ENCODE results near the gene RPL5. TPM values are rescaled to one million over a fixed set of nuclear protein-coding genes. Genes with fewer than 3 reads are reported as not detected.

RPL5 gene
- total and polyA plus RNA-seq, 9 of the 15 experiments (the other 6 are each of a cell fraction or from before 2014, with no cell fraction given), result 1,467 to 4,252 (median 2,454) TPM

GRCh38 chr1:92792340-92792782 is 39.5 kb upstream of the RPL5 start (continued):
- TF ChIP-seq ZBTB40 (IDR thresholded peaks at IDR 0.05), result peak; percentile 30; the same call in 1 of the 2 replicates
- TF ChIP-seq ZBTB40 (CRISPR knock-in tag; IDR thresholded peaks at IDR 0.05), result no peak
- 0 out of 2 replicates have a peak, but pooled peaks have one; percentile 20 for TF ChIP-seq L3MBTL2 (IDR thresholded peaks at IDR 0.05)
- peak; percentile 44; the same call in 1 of the 2 replicates for TF ChIP-seq ELF1 (tag; IDR thresholded peaks at IDR 0.05)
- TF ChIP-seq MGA (IDR thresholded peaks at IDR 0.05), result no peak; the same call in none of the 2 replicates
- TF ChIP-seq MEF2D (tag; conservative IDR thresholded peaks at IDR 0.05; ENCODE audit: low read depth), result peak; percentile 43; the same call in 1 of the 2 replicates
- TF ChIP-seq POLR2B (IDR thresholded peaks at IDR 0.05; ENCODE audit: low read depth, partially characterized antibody), result peak; percentile 37
- peak; percentile 79 for TF ChIP-seq SMARCA4 (IDR thresholded peaks at IDR 0.05)

All from K562 (cell line).